ENCODE measurements around the gene TMEM139. TPM values are rescaled to one million over a fixed set of nuclear protein-coding genes. Genes with fewer than 3 reads are reported as not detected.

The TMEM139 gene
- total RNA-seq, 1 experiment from 2014 or later, result 0.85 TPM

DNA sequence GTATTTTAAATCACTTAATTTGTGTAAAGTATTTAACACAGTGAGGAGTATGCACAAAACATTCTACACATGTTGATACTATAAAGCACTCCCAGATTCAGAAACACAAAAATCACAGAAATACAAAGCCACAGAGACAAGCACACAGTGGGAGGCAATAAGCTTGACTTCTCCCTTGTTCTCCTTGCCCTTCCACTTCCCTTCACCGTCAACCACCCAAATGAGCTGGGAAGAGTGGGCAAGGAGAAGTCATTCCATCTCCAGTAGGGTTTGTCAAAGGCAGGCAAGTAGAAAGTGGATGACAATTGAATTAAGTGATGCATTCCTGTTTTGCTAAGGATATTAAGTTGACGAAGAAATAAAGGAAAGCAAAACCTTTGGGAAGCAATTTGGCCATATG is 4.2 kb upstream of the TMEM139 start:
- Histone ChIP-seq H4K20me1 (ENCODE audit: control insufficient read depth, insufficient read depth, insufficient read length) (no peaks in the 10 kb centered on the region), H3K79me2 (ENCODE audit: insufficient read depth, low read length) (no peaks in the 10 kb centered on the region), H4K8ac (replicated peaks; ENCODE audit: insufficient read length, low read depth, low read length) (no peak overlapping the region), H3K4me1 (ENCODE audit: insufficient read depth, low read length) (peaks cover 8% of the 10 kb centered on the region; the same call in 1 of the 2 replicates), H3K27me3 (ENCODE audit: insufficient read depth, low read length) (no peaks in the 10 kb centered on the region), H3K4me2 (ENCODE audit: insufficient read depth, insufficient read length, low read length) (no peak overlapping the region), H4K91ac (ENCODE audit: insufficient read length, low read depth, low read length) (no peak overlapping the region), H2BK12ac (ENCODE audit: insufficient read length, low read depth, low read length) (no peak overlapping the region), H3K79me1 (ENCODE audit: insufficient read depth, low read depth, low read length, poor library complexity, severe bottlenecking) (no peaks in the 10 kb centered on the region), H3K23me2 (ENCODE audit: insufficient read length, low read depth, low read length, poor library complexity, severe bottlenecking) (peaks cover 5% of the 10 kb centered on the region), H2BK20ac (ENCODE audit: low read depth, low read length, poor library complexity, severe bottlenecking) (no peak overlapping the region), H2AK5ac (ENCODE audit: insufficient read length, low read length) (no peak overlapping the region), H3K27ac (ENCODE audit: insufficient read length, low read depth, low read length) (no peak overlapping the region), H2BK120ac (ENCODE audit: low read depth, low read length, poor library complexity, severe bottlenecking) (no peak overlapping the region), H3K4ac (ENCODE audit: low read depth, low read length) (no peak overlapping the region), H3K9me3 (ENCODE audit: control insufficient read depth, low read depth, low read length) (no peaks in the 10 kb centered on the region), H3K9ac (ENCODE audit: extremely low read depth, insufficient read length, low read length) (no peak overlapping the region), H3K14ac (ENCODE audit: insufficient read depth, low read length) (no peak overlapping the region), H2BK15ac (ENCODE audit: low read depth, low read length) (no peak overlapping the region), H4K5ac (ENCODE audit: insufficient read length, low read depth, low read length) (no peak overlapping the region), H3K56ac (ENCODE audit: insufficient read length, low read depth, low read length) (no peak overlapping the region), H3K18ac (ENCODE audit: insufficient read length, low read depth, low read length) (no peak overlapping the region), H3T11ph (ENCODE audit: low read length) (no peak overlapping the region), H2AFZ (ENCODE audit: low read length) (no peak overlapping the region), H3K23ac (ENCODE audit: insufficient read length, low read depth, low read length) (no peak overlapping the region), H2BK5ac (ENCODE audit: insufficient read length, low read length) (no peak overlapping the region)
- WGBS (ENCODE audit: extremely low coverage, insufficient read length, low lambda C conversion rate), result no CpG with 5 or more reads among the region's 2 CpGs
- Mint-ChIP-seq H3K9me3 (no peaks in the 10 kb centered on the region), H3K27me3 (ENCODE audit: low read depth) (peaks cover 32% of the 10 kb centered on the region), H3K4me1 (peaks cover 28 to 29% of the 10 kb centered on the region in 2 experiments), H3K27ac (0 out of 7 replicates have a peak overlapping the region, but pooled peaks of 1 of the 3 experiments have one; percentile 15), H3K4me3 (no peak overlapping the region), H3K36me3 (ENCODE audit: insufficient read depth in 1 of 3, low read depth in 3 of 3) (no peaks in the 10 kb centered on the region)
- DNase-seq, result no peak
- no peak for TF ChIP-seq CTCF (conservative IDR thresholded peaks at IDR 0.05)
